Jurkat, Clone E6-1 (cell line): ENCODE data around the gene TNRC18.

ENCODE experiments used
- DNase-seq: peaks from one replicate; pipeline ENCODE4 v3.0.0-alpha.2; 2011; ENCODE audit warnings: low read depth, low spot score
- H3K4me3 ChIP-seq: 2 replicates; pipeline ENCODE4 v1.5.1; 2011; ENCODE audit warnings: mild to moderate bottlenecking, low read length, control low read depth, moderate library complexity

Gene TNRC18

GRCh38 chr7:5417106-5418071 lies 6.2 kb downstream of the TNRC18 start:
- H3K4me3 ChIP-seq = no peak overlapping the region
- DNase-seq = no peak

DNA sequence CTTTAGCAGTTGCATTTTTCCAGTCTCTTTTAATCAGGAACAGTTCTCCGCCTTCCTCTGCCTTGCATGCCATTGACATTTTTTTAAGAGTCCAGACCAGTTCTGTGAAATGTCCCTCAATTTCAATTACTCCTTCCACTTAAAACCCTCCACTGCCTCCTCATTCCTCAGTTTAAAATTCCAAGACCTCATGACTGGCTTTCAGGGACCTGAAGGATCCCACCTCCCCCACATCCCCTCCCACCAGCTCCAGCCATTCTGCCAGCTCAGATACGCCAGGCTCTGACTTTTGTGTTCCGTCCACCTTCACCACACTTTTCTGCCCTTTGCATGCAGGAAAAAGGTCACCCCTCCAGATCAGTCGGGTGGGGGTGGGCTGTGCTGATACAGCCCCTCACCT lies 8.7 kb downstream of the TNRC18 start:
- no peak overlapping the region for H3K4me3 ChIP-seq
- no peak for DNase-seq

DNA sequence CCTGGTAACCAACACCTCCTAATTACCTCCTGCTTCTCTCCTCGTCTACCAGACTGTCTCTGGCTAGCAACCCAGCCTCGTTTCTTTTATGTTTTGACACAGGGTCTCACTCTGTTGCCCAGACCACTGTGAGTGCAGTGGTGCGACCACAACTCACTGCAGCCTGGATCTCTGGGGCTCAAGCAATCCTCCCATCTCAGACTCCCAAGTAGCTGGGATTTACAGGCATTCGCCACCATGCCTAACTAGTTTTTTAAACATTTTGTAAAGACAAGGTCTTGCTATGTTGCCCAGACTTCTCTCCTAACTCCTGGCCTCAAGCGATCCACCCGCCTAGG lies 10.2 kb downstream of the TNRC18 start:
- no peak for DNase-seq
- no peak overlapping the region for H3K4me3 ChIP-seq

- no peak for DNase-seq
- no peak overlapping the region for H3K4me3 ChIP-seq
Observed at GRCh38 chr7:5408777-5409176, 14.9 kb downstream of the TNRC18 start.

DNA sequence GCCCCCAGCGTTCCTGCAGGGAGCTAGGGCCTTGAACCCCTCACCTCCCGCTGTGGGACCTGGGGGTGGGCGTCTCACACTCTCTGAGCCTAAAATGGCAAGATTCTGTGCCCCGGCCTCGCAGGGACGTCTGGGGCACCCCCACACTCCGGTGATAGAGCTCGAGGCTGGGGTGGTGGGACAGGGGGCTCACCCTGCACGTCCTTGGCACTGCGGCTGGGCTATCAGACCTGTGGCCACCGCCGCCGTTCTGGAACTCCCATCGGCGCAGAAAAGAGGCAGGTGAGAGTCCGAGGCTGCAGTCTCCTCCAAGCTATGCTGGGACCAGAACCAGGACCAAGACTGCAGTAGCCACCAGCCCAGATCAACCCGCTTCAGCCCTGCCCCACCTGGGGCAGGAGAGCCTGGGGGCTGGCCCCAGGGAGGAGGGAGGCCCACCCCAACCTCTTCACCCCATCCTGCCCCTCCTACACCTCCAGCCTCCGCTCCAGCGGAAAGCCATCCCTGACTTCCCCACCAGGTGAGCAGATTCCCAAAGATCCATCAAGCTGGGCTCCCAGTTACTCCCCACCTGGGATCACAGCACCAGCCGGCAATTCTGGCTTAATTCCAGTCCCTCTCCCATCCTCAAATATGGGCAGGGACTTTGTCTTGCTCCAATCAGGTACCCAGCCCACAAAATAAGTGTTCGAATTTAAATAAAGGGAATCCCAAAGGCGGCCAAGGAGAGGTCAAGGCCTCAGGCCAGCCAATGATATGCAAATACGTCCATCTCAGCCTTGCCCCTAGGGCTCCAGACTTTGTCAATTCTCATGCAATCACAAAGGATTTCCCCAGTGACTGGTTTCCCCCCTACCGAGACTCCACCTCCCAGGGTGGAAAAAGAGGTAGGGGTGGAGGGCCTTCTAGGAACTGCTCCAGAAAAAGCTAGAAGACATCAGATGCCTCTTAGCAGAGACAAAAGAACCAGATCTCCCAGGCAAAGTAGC lies 16.4 kb downstream of the TNRC18 start:
- no peak for DNase-seq
- H3K4me3 ChIP-seq = no peak overlapping the region

DNA sequence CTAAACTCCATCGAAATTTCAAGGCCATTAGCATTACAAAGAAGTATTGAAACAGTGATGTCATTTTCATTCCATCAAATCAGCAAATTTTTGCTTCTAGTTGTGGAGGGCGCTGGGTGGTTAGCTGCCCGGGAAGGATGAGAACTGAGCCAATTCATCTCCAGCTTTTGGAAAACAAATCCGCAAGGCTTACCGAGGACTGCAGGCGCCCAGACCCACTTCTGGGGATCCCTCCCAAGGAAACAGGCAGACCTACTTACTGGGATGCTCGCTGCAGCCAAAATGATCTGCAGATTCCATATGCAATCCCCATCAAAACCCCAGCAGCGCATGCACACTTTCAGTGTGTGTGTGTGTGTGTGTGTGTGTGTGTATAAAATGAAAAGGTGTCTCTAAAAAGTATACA lies 19.2 kb downstream of the TNRC18 start:
- DNase-seq = no peak
- no peak overlapping the region for H3K4me3 ChIP-seq

DNA sequence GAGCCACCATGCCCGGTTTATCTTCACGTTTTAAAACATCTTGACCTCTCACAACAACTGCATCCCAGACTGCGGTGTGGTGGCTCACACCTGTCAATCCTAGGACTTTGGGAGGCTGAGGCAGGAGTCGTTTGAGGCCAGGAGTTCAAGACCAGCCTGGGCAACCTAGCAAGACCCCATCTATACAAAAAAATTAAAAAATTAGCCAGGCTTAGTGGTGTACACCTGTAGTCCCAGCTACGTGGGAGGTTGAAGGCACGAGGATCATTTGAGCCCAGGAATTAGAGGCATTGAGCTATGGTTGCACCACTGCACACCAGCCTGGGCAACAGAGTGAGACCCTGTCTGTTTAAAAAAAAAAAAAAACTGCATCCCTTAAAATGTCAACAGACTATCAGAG lies 20.2 kb downstream of the TNRC18 start:
- H3K4me3 ChIP-seq = no peak overlapping the region
- DNase-seq = no peak

GRCh38 chr7:5397736-5398135 lies 25.9 kb downstream of the TNRC18 start:
- peak overlapping the region; percentile 97 for H3K4me3 ChIP-seq
- DNase-seq = peak; percentile 42

DNA sequence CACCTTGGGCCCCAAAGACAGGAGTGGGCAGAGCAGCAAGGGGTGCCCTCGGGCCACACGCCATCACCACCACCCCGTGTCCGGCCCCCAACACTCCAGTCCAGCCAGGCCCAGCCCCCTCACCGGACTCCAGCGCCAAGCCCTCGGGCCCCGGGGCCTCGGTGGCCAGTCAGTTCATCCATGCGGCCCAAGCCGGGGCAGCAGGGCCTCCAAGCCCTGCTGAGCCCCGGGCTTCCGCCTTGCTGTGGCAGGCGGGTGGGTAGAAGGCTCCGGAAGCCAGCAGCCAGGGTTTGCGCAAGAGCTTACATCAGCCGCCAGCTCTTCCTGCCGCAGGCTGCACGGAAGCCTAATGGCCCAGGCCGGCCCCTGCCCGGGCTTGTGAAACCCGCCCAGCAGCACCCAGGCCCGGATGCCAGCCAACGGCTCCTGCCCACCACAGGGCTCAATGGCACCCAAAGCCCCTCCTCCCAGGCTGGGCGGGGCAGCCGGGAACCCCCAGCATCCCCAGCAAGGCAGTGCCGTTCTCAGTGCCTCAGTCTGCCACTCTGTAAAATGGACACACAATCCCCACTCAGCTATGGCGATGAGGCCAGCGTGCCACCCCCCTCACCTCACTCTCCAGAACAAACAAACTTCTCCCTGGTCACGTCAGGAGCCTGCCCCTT lies 26.5 kb downstream of the TNRC18 start:
- peak; percentile 97 for DNase-seq
- peak overlapping the region; percentile 97 for H3K4me3 ChIP-seq

GRCh38 chr7:5396542-5396941 lies 27.1 kb downstream of the TNRC18 start:
- H3K4me3 ChIP-seq = peak overlapping the region; percentile 97

DNA sequence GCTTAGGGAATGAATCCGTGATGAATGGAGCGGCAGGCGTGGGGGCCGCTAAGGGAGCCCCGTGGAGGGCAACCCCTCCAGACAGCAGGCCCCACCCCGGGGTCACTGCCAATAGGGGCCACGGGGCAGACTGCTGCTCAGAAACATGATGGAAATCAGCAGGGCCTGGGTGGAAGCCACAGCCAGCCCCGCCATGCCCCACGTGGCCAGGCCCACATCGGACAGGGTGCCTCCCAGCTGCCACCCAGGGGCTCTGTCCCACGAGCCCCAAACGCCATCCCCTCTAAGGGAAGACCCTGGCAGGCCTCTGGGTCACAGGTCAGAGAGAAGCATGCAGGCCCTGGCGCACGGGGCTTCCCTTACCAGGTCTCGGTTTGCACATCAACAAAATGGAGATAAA lies 28.4 kb downstream of the TNRC18 start:
- DNase-seq = no peak
- no peak overlapping the region for H3K4me3 ChIP-seq

More at GRCh38 chr7:5396542-5396941, 27.1 kb downstream of the TNRC18 start:
- peak; percentile 78 for DNase-seq

GRCh38 chr7:5394264-5395105 lies 29.1 kb downstream of the TNRC18 start:
- DNase-seq = no peak

GRCh38 chr7:5393748-5394147 lies 29.9 kb downstream of the TNRC18 start:
- H3K4me3 ChIP-seq = no peak overlapping the region
- no peak for DNase-seq

More at GRCh38 chr7:5394264-5395105, 29.1 kb downstream of the TNRC18 start:
- no peak overlapping the region for H3K4me3 ChIP-seq

DNA sequence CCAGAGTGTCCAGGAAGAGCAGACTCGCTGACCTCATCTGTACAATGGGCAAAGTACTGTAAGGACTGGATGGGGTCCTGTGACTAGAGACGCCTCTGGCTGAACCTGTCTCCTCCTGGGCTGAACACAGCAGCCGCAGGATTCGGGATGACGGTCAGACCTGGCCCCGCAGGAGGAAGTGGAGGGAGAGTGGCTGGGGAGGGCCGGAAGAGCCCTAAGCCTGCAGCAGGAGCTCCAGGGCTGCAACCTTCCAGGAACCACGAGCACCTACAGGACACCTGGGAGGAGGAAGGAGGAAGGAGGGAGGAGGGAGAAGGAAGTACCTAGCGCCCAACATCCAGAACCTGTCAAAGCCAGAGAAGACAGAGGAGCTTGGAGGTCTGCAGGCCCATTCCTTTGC lies 30.3 kb downstream of the TNRC18 start:
- H3K4me3 ChIP-seq = no peak overlapping the region
- no peak for DNase-seq

- no peak overlapping the region for H3K4me3 ChIP-seq
- no peak for DNase-seq
Observed at GRCh38 chr7:5390918-5391317, 32.7 kb downstream of the TNRC18 start.

GRCh38 chr7:5388905-5389433 lies 34.7 kb downstream of the TNRC18 start:
- H3K4me3 ChIP-seq = no peak overlapping the region

GRCh38 chr7:5388273-5388901 lies 35.2 kb downstream of the TNRC18 start:
- H3K4me3 ChIP-seq = no peak overlapping the region
- DNase-seq = no peak

More at GRCh38 chr7:5388905-5389433, 34.7 kb downstream of the TNRC18 start:
- no peak for DNase-seq
